ENCODE data around the gene RAD23B.

Gene RAD23B

DNA sequence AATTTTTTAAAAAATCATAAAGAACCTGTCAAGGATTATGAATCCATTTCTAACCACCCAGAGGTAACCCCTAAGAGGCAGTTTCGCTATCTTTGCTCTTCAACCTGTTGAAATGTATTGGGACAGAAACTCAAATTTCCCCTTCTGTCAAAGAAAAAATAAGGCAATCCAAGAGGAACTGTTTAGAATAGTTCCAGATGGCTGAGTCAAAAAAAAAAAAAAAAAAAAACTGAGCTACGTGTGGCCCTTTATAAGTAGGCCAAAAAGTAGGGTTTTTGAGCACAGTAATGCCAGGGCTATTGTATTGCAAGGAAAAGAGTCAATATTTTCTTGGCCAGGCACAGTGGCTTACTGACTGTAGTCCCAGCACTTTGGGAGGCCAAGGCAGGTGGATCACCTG lies 94.9 kb downstream of the RAD23B start:
- DNase-seq (ENCODE audit: low spot score) = no peak
